Gastroesophageal sphincter (tissue), 4 donors: Measurements from ENCODE around the gene CYFIP2. TPM values are rescaled to one million over a fixed set of nuclear protein-coding genes. Genes with fewer than 3 reads are reported as not detected.

Source experiments
- ATAC-seq: fragments of 150-250 bp; one replicate; pipeline ENCODE4 v1.9.1; 2016; ENCODE audit warnings: mild to moderate bottlenecking, moderate library complexity
- H3K27ac ChIP-seq, 4 donors: fragments of 200-600 bp; sonication (generic) in 3 of 4; 1 replicate in 3 of 4; 2 replicates in 1 of 4; pipeline ENCODE4 v1.5.1; 2016 to 2019
- H3K27me3 ChIP-seq: fragments of 200-600 bp; sonication (generic); one replicate; pipeline ENCODE4 v1.5.1; 2019
- H3K36me3 ChIP-seq, 2 donors: fragments of 200-600 bp; sonication (generic); one replicate each; pipeline ENCODE4 v1.5.1; 2019; ENCODE audit warnings: control low read depth in 1 of 2
- H3K4me1 ChIP-seq, 3 donors: fragments of 200-600 bp; sonication (generic); 1 replicate in 2 of 3; 2 replicates in 1 of 3; pipeline ENCODE4 v1.5.1; 2016 to 2019; ENCODE audit warnings: control low read depth in 2 of 3
- H3K4me3 ChIP-seq, 2 donors: fragments of 200-600 bp; sonication (generic); one replicate each; pipeline ENCODE4 v1.5.1; 2019; ENCODE audit warnings: mild to moderate bottlenecking in 1 of 2, moderate library complexity in 1 of 2
- H3K9me3 ChIP-seq, 3 donors: fragments of 200-600 bp; sonication (generic); one replicate each; pipeline ENCODE4 v1.5.1; 2017 to 2019; ENCODE audit warnings: control low read depth in 2 of 3
- CTCF ChIP-seq, 4 experiments: fragments of 200-600 bp in 2 of 4; fragments of 450-650 bp in 2 of 4; sonication (generic) in 1 of 4; IDR thresholded peaks; one replicate each; pipeline ENCODE4 v1.5.1; 2017 to 2019; ENCODE audit warnings: antibody characterized with exemption in 4 of 4, mild to moderate bottlenecking in 2 of 4, moderate library complexity in 2 of 4
- EP300 ChIP-seq: sonication (generic); formaldehyde crosslinking; IDR thresholded peaks from one replicate; pipeline ENCODE4 v1.6.1; 2017; ENCODE audit warnings: antibody characterized with exemption, mild to moderate bottlenecking
- POLR2A ChIP-seq, 2 donors: fragments of 450-650 bp; IDR thresholded peaks; one replicate each; pipeline ENCODE4 v1.6.1; 2017; ENCODE audit warnings: antibody characterized with exemption in 2 of 2, mild to moderate bottlenecking in 2 of 2, moderate library complexity in 1 of 2
- POLR2AphosphoS5 ChIP-seq: sonication (generic); formaldehyde crosslinking; IDR thresholded peaks from one replicate; pipeline ENCODE4 v1.6.1; 2017; ENCODE audit warnings: antibody characterized with exemption
- WGBS, 2 donors: methylation state at CpG; one replicate each; pipeline ENCODE4 v1.1.5; 2018; ENCODE audit warnings: low coverage in 1 of 2; 5-methylcytosine and 5-hydroxymethylcytosine counted together
- total RNA-seq, 4 donors: library from RNA; depleted of rRNA; stranded (reverse); fragments of >200 nt; gene quantifications; one replicate each; pipeline ENCODE4 v1.1.0, GENCODE V29; 2016

CYFIP2 gene
- total RNA-seq, 4 donors from 2014 or later, result 13.7 to 50.6 (median 23.1) TPM

- no peak overlapping the region for H3K4me3 ChIP-seq
- H3K36me3 ChIP-seq, result no peaks in the 10 kb centered on the region
- H3K27ac ChIP-seq, result no peak overlapping the region
- peaks cover 0 to 24% (median 0%) of the 10 kb centered on the region in 3 donors for H3K4me1 ChIP-seq
- TF ChIP-seq POLR2A (IDR thresholded peaks at IDR 0.05) (no peak), POLR2AphosphoS5 (no peak), CTCF (IDR thresholded peaks at IDR 0.05) (no peak)
- 67 to 88% methylated on average over 1 of the region's 3 CpGs for WGBS, 2 donors
- no peaks in the 10 kb centered on the region for H3K9me3 ChIP-seq
- H3K27me3 ChIP-seq, result no peaks in the 10 kb centered on the region
- no peak for ATAC-seq
These were observed 17.5 kb downstream of the CYFIP2 start for GRCh38 chr5:157283434-157283833.

- Histone ChIP-seq H3K4me3 (no peak overlapping the region), H3K27me3 (no peaks in the 10 kb centered on the region), H3K4me1 (peaks cover 0 to 24% (median 0%) of the 10 kb centered on the region in 3 donors), H3K36me3 (no peaks in the 10 kb centered on the region), H3K27ac (no peak overlapping the region), H3K9me3 (no peaks in the 10 kb centered on the region)
- no peak for TF ChIP-seq POLR2AphosphoS5
- TF ChIP-seq POLR2A (IDR thresholded peaks at IDR 0.05), result no peak
- no peak for TF ChIP-seq CTCF (IDR thresholded peaks at IDR 0.05)
- no peak for TF ChIP-seq EP300
- no peak for ATAC-seq
- WGBS, 2 donors, result 85 to 96% methylated on average over 3 to 6 of the region's 6 CpGs
These were observed 18.7 kb downstream of the CYFIP2 start for GRCh38 chr5:157284458-157285212.

DNA sequence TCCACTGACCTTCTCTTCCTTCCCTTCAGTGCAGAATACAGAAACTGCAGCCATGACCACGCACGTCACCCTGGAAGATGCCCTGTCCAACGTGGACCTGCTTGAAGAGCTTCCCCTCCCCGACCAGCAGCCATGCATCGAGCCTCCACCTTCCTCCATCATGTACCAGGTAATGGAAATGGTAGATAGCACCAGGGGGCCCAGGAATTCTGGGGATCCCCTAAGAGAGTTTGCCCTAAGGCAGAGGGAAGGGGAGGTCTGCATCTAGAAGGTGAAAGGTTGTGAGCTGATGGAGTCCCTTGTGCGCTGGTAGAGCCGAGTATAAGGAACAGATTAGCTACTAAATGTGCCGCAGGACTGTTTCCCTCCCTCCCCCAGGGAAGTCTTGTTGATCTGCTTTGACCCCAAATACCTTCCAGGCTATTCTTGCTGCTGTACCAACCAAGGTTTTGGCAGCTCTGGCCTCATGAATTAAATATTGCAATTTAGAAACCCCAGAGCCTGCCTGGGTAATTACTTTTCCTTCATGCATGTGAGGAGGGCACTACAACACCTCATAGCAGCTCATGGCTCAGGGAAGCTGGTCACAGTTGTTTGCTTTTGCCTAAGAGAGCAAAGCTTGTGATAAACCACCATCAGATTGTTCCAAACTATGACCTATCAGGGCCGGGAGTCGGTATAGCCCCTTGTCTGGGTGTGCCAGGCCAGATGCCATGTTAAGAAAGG lies 19.6 kb downstream of the CYFIP2 start:
- H3K4me1 ChIP-seq, result peaks cover 0 to 24% (median 0%) of the 10 kb centered on the region in 3 donors
- no peak for ATAC-seq
- H3K4me3 ChIP-seq, result no peak overlapping the region
- H3K27ac ChIP-seq, result no peak overlapping the region
- WGBS, 2 donors, result 84 to 87% methylated on average over 5 of the region's 10 CpGs
- H3K27me3 ChIP-seq, result no peaks in the 10 kb centered on the region
- H3K36me3 ChIP-seq, result no peaks in the 10 kb centered on the region
- TF ChIP-seq POLR2AphosphoS5 (peak; percentile 51), EP300 (no peak), POLR2A (IDR thresholded peaks at IDR 0.05) (no peak)
- no peaks in the 10 kb centered on the region for H3K9me3 ChIP-seq

- no peaks in the 10 kb centered on the region for H3K9me3 ChIP-seq
- no peaks in the 10 kb centered on the region for H3K36me3 ChIP-seq
- ATAC-seq, result peak; percentile 48
- peak overlapping the region in 1 of 4 donors; percentile 30 for H3K27ac ChIP-seq
- TF ChIP-seq POLR2A (IDR thresholded peaks at IDR 0.05) (no peak), CTCF (IDR thresholded peaks at IDR 0.05) (no peak), POLR2AphosphoS5 (peak; percentile 73), EP300 (no peak)
- 44 to 56% methylated on average over 3 to 5 of the region's 7 CpGs for WGBS, 2 donors
- peaks cover 0 to 24% (median 0%) of the 10 kb centered on the region in 3 donors for H3K4me1 ChIP-seq
- no peak overlapping the region for H3K4me3 ChIP-seq
- H3K27me3 ChIP-seq, result no peaks in the 10 kb centered on the region
These were observed 20.9 kb downstream of the CYFIP2 start for GRCh38 chr5:157286761-157287211.

DNA sequence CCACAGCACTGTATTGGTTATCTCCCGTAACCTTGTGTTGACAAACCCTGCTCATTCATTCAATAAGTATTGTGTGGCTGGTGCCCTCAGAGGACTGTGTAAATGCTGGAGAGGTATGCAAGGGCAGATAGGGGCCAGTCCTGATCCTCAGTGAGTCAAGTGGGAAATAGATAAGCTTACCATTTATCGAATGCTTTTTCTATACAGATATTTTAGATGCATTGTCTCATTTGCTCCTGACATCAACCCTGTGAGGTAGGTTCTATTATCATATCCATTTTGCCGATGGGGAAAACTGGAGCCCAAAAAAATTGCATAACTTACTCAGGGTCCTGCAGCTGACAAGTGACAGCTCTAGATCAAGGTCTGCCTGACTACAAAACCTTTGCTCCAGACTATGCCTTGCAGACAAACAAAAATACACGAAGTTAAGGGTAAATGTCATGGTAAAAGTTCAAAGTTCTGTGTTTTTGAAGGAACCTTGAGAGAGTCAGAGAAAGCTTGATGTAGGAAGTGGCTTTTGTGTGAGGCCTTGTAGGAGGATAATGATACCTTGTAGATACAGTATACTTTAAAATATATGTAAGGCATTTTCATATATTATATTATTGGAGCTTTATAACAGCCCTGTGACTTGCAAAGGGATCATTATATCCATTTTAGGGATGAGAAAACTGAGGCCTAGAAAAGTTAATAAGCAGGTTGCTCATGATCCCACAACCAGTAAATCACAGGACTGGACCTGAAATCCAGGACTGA lies 22.7 kb downstream of the CYFIP2 start:
- no peak for ATAC-seq
- H3K4me1 ChIP-seq, result peaks cover 0 to 24% (median 0%) of the 10 kb centered on the region in 3 donors
- H3K36me3 ChIP-seq, result no peaks in the 10 kb centered on the region
- H3K9me3 ChIP-seq, result no peaks in the 10 kb centered on the region
- WGBS, 2 donors, result 73 to 91% methylated on average over 3 to 4 of the region's 4 CpGs
- H3K27ac ChIP-seq, result no peak overlapping the region
- no peak overlapping the region for H3K4me3 ChIP-seq
- no peaks in the 10 kb centered on the region for H3K27me3 ChIP-seq
- TF ChIP-seq POLR2AphosphoS5 (no peak), CTCF (IDR thresholded peaks at IDR 0.05) (no peak), EP300 (no peak), POLR2A (IDR thresholded peaks at IDR 0.05) (no peak)
